HepG2 (cell line): Measurements from ENCODE around the gene KRTAP10-2. TPM values are rescaled to one million over a fixed set of nuclear protein-coding genes. Genes with fewer than 3 reads are reported as not detected.

ENCODE experiments used
- ADNP ChIP-seq: sonication (generic); formaldehyde crosslinking; IDR thresholded peaks from 2 replicates; pipeline ENCODE4 v1.4.0; 2020; ENCODE audit warnings: missing genetic modification reagents
- ATF6 ChIP-seq: sonication (generic); formaldehyde crosslinking; conservative IDR thresholded peaks from 2 replicates; pipeline ENCODE4 v1.4.0; 2020; ENCODE audit warnings: missing genetic modification reagents
- CBX1 ChIP-seq: IDR thresholded peaks from one replicate; pipeline ENCODE4 v1.6.1; 2016; ENCODE audit warnings: antibody characterized with exemption, low read depth
- CENPBD1 ChIP-seq: sonication (generic); formaldehyde crosslinking; IDR thresholded peaks from 2 replicates; pipeline ENCODE4 v1.8.0; 2022; ENCODE audit warnings: missing genetic modification reagents, low read depth, mild to moderate bottlenecking, borderline replicate concordance
- ELF4 ChIP-seq: sonication (generic); formaldehyde crosslinking; IDR thresholded peaks from 2 replicates; pipeline ENCODE4 v1.5.0; 2020; ENCODE audit warnings: missing genetic modification reagents, mild to moderate bottlenecking, moderate library complexity, borderline replicate concordance
- HDAC2 ChIP-seq: sonication (generic); formaldehyde crosslinking; IDR thresholded peaks from 2 replicates; pipeline ENCODE4 v1.4.0; 2020; ENCODE audit warnings: missing genetic modification reagents
- JUND ChIP-seq: sonication (generic); formaldehyde crosslinking; IDR thresholded peaks from 2 replicates; pipeline ENCODE4 v1.8.0; 2022; ENCODE audit warnings: mild to moderate bottlenecking, missing genetic modification reagents
- KDM2A ChIP-seq: sonication (generic); formaldehyde crosslinking; IDR thresholded peaks from 2 replicates; pipeline ENCODE4 v1.4.0; 2020; ENCODE audit warnings: low read depth, missing genetic modification reagents, borderline replicate concordance
- KDM5A ChIP-seq: fragments of 200-600 bp; sonication (generic); IDR thresholded peaks from 2 replicates; pipeline ENCODE4 v1.7.0; 2018; ENCODE audit warnings: antibody characterized with exemption, mild to moderate bottlenecking, low read length, borderline replicate concordance
- NCOA1 ChIP-seq: sonication (generic); formaldehyde crosslinking; IDR thresholded peaks from 2 replicates; pipeline ENCODE4 v1.9.0; 2021; ENCODE audit warnings: missing genetic modification reagents
- POLR2AphosphoS2 ChIP-seq: IDR thresholded peaks from 2 replicates; pipeline ENCODE4 v1.6.1; 2011; ENCODE audit warnings: low read depth, low read length, improper control_type of control experiment
- SCMH1 ChIP-seq: sonication (generic); formaldehyde crosslinking; IDR thresholded peaks from 2 replicates; pipeline ENCODE4 v1.9.0; 2021; ENCODE audit warnings: missing genetic modification reagents, mild to moderate bottlenecking, borderline replicate concordance
- SOX5 ChIP-seq: IDR thresholded peaks from 2 replicates; pipeline ENCODE4 v1.6.1; 2016; ENCODE audit warnings: borderline replicate concordance
- USF2 ChIP-seq, 2 experiments: sonication (generic) in 1 of 2; formaldehyde crosslinking in 1 of 2; IDR thresholded peaks; 2 replicates each; pipeline versions ENCODE4 v1.5.1 to v1.6.1; 2011 to 2020; ENCODE audit warnings: borderline replicate concordance in 1 of 2, low read depth in 1 of 2, low read length in 1 of 2, mild to moderate bottlenecking in 1 of 2, missing genetic modification reagents in 1 of 2, moderate library complexity in 1 of 2
- ZBTB7A ChIP-seq: sonication (generic); formaldehyde crosslinking; IDR thresholded peaks from 2 replicates; pipeline ENCODE4 v1.8.0; 2022; ENCODE audit warnings: mild to moderate bottlenecking, missing genetic modification reagents
- ZNF260 ChIP-seq: sonication (generic); formaldehyde crosslinking; IDR thresholded peaks from 2 replicates; pipeline ENCODE4 v1.4.0; 2020; ENCODE audit warnings: missing genetic modification reagents, low read depth, mild to moderate bottlenecking, borderline replicate concordance
- ZNF331 ChIP-seq: sonication (generic); formaldehyde crosslinking; IDR thresholded peaks from 2 replicates; pipeline ENCODE4 v1.4.0; 2020; ENCODE audit warnings: missing genetic modification reagents
- ZNF446 ChIP-seq: sonication (generic); formaldehyde crosslinking; IDR thresholded peaks from 2 replicates; pipeline ENCODE4 v1.5.0; 2020; ENCODE audit warnings: mild to moderate bottlenecking, missing genetic modification reagents
- ZNF549 ChIP-seq: sonication (generic); formaldehyde crosslinking; IDR thresholded peaks from 2 replicates; pipeline ENCODE4 v1.5.0; 2020; ENCODE audit warnings: missing genetic modification reagents
- ZNF562 ChIP-seq: sonication (generic); formaldehyde crosslinking; IDR thresholded peaks from 2 replicates; pipeline ENCODE4 v1.8.0; 2022; ENCODE audit warnings: missing genetic modification reagents, borderline replicate concordance
- ZNF768 ChIP-seq: sonication (generic); formaldehyde crosslinking; IDR thresholded peaks from 2 replicates; pipeline ENCODE4 v1.4.0; 2020; ENCODE audit warnings: missing genetic modification reagents
- ZNF777 ChIP-seq: sonication (generic); formaldehyde crosslinking; IDR thresholded peaks from 2 replicates; pipeline ENCODE4 v1.4.0; 2020; ENCODE audit warnings: missing genetic modification reagents
- polyA plus RNA-seq, 8 experiments: library from polyadenylated mRNA; depleted of rRNA in 3 of 8; stranded (reverse) in 7 of 8; unstranded in 1 of 8; fragments of >200 nt; fragmentation: Illumina TruSeq in 4 of 8; extraction: Trizol in 4 of 8; gene quantifications; 2 replicates each; pipeline versions ENCODE4 v1.2.1 to v1.2.3, GENCODE V29; 2011 to 2016; ENCODE audit warnings: low read depth in 4 of 8, missing spikeins in 1 of 8, mixed read lengths in 1 of 8; ENCODE audit not compliant: insufficient read depth in 1 of 8
- total RNA-seq, 5 experiments: library from RNA; depleted of rRNA; stranded (reverse); fragments of >200 nt; fragmentation: Illumina TruSeq; extraction: Trizol; gene quantifications; 2 replicates each; pipeline ENCODE4 v1.2.3, GENCODE V29; 2016; ENCODE audit warnings: low read depth in 1 of 5
- TF ChIP-seq, protein P1 (sequence below): conservative IDR thresholded peaks from 2 replicates; pipeline ENCODE4 v1.6.1; 2018; ENCODE audit warnings: missing genetic modification reagents
- TF ChIP-seq, protein P2 (sequence below): IDR thresholded peaks from 2 replicates; pipeline ENCODE4 v1.6.1; 2016

Gene KRTAP10-2
- total and polyA plus RNA-seq, 2 of the 13 experiments (the other 11 are each of a cell fraction or from before 2014, with no cell fraction given) = not detected

GRCh38 chr21:44574457-44575306 is 23.4 kb upstream of the KRTAP10-2 start (continued):
- TF ChIP-seq CBX1 (no peak), ATF6 (CRISPR knock-in tag) (no peak), KDM2A (CRISPR knock-in tag) (no peak), ZBTB7A (no peak), SCMH1 (CRISPR knock-in tag) (no peak), USF2 (IDR thresholded peaks at IDR 0.05; ENCODE audit: low read depth, low read length) (no peak), USF2 (CRISPR knock-in tag; IDR thresholded peaks at IDR 0.05; ENCODE audit: borderline replicate concordance) (no peak), ZNF777 (CRISPR knock-in tag) (no peak), KDM5A (no peak), ZNF549 (CRISPR knock-in tag) (no peak), POLR2AphosphoS2 (no peak), SOX5 (peak; percentile 69; the same call in 1 of the 2 replicates), ZNF446 (CRISPR knock-in tag) (no peak), ZNF562 (CRISPR knock-in tag) (no peak), ZNF768 (0 out of 2 replicates have a peak, but pooled peaks have one; percentile 35), CENPBD1 (CRISPR knock-in tag) (no peak), NCOA1 (CRISPR knock-in tag) (peak; percentile 29; the same call in 1 of the 2 replicates), HDAC2 (peak; percentile 2; the same call in 1 of the 2 replicates), ADNP (CRISPR knock-in tag) (peak; percentile 85), ZNF260 (CRISPR knock-in tag) (no peak), ELF4 (CRISPR knock-in tag) (no peak), JUND (CRISPR knock-in tag) (no peak), ZNF331 (CRISPR knock-in tag) (peak; percentile 25; the same call in 1 of the 2 replicates)
- TF ChIP-seq, protein P1, sequence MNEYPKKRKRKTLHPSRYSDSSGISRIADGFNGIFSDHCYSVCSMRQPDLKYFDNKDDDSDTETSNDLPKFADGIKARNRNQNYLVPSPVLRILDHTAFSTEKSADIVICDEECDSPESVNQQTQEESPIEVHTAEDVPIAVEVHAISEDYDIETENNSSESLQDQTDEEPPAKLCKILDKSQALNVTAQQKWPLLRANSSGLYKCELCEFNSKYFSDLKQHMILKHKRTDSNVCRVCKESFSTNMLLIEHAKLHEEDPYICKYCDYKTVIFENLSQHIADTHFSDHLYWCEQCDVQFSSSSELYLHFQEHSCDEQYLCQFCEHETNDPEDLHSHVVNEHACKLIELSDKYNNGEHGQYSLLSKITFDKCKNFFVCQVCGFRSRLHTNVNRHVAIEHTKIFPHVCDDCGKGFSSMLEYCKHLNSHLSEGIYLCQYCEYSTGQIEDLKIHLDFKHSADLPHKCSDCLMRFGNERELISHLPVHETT = no peak
- TF ChIP-seq, protein P2, sequence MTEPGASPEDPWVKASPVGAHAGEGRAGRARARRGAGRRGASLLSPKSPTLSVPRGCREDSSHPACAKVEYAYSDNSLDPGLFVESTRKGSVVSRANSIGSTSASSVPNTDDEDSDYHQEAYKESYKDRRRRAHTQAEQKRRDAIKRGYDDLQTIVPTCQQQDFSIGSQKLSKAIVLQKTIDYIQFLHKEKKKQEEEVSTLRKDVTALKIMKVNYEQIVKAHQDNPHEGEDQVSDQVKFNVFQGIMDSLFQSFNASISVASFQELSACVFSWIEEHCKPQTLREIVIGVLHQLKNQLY (CRISPR knock-in tag) = 0 out of 2 replicates have a peak, but pooled peaks have one; percentile 37
